Natural killer cell (primary cell): ENCODE data around the gene DIP2C. TPM values are rescaled to one million over a fixed set of nuclear protein-coding genes. Genes with fewer than 3 reads are reported as not detected.

Experiments
- ATAC-seq, 3 donors: fragments of 150-1000 bp in 2 of 3; fragments of 200-7000 bp in 1 of 3; cut with Tn5 transposase; 1 replicate in 1 of 3; 2 replicates in 2 of 3; pipeline ENCODE4 v1.10.0; 2021; ENCODE audit warnings: mild to moderate bottlenecking in 2 of 3, moderate library complexity in 2 of 3
- DNase-seq, 2 donors: peaks; one replicate each; pipeline versions ENCODE4 v3.0.0 to v3.0.0-alpha.2; 2013 to 2021; ENCODE audit warnings: mixed read lengths in 1 of 2
- H3K27ac ChIP-seq: one replicate; pipeline ENCODE4 v1.5.1; 2013; ENCODE audit warnings: mild to moderate bottlenecking, low read length
- H3K27me3 ChIP-seq: one replicate; pipeline ENCODE4 v1.6.1; 2013; ENCODE audit warnings: low read length; ENCODE audit not compliant: control insufficient read depth, insufficient read depth
- H3K36me3 ChIP-seq: one replicate; pipeline ENCODE4 v1.6.1; 2013; ENCODE audit warnings: low read length; ENCODE audit not compliant: control insufficient read depth, insufficient read depth
- H3K4me1 ChIP-seq: one replicate; pipeline ENCODE4 v1.6.1; 2013; ENCODE audit warnings: low read length; ENCODE audit not compliant: control insufficient read depth, insufficient read depth
- H3K4me3 ChIP-seq: one replicate; pipeline ENCODE4 v1.5.1; 2013; ENCODE audit warnings: low read length
- H3K9me3 ChIP-seq: one replicate; pipeline ENCODE4 v1.6.1; 2013; ENCODE audit warnings: low read length; ENCODE audit not compliant: control insufficient read depth, insufficient read depth
- H3K27ac Mint-ChIP-seq, 2 donors: one replicate each; pipeline ENCODE4 v1.8.0; 2022; ENCODE audit warnings: mild to moderate bottlenecking in 2 of 2, mixed read lengths in 2 of 2, moderate library complexity in 1 of 2
- H3K27me3 Mint-ChIP-seq, 2 donors: one replicate each; pipeline ENCODE4 v1.8.0; 2022; ENCODE audit warnings: low read depth in 2 of 2, mixed read lengths in 2 of 2
- H3K36me3 Mint-ChIP-seq: one replicate; pipeline ENCODE4 v1.8.0; 2022; ENCODE audit warnings: mixed read lengths
- H3K4me1 Mint-ChIP-seq, 2 donors: one replicate each; pipeline ENCODE4 v1.8.0; 2022; ENCODE audit warnings: mixed read lengths in 2 of 2
- H3K4me3 Mint-ChIP-seq: one replicate; pipeline ENCODE4 v1.8.0; 2022; ENCODE audit warnings: mild to moderate bottlenecking, moderate library complexity, mixed read lengths
- H3K9me3 Mint-ChIP-seq, 2 donors: one replicate each; pipeline ENCODE4 v1.8.0; 2022; ENCODE audit warnings: mixed read lengths in 2 of 2
- WGBS: methylation state at CpG from one replicate; pipeline ENCODE4 v1.1.7; 2013; ENCODE audit warnings: missing lambda C conversion rate; ENCODE audit not compliant: insufficient coverage; 5-methylcytosine and 5-hydroxymethylcytosine counted together
- intact Hi-C: fragments of 100-400 bp; cut with micrococcal nuclease; formaldehyde crosslinking; loops from one replicate; pipeline ENCODE4 v1.14.2; 2022
- total RNA-seq, 4 donors: library from RNA; stranded (reverse); fragments of 120-200 nt in 1 of 4; gene quantifications; one replicate each; pipeline versions ENCODE4 v1.2.3 to v1.2.4, GENCODE V29; 2013 to 2022
- TF ChIP-seq, protein P1 (sequence below): fragments of 200-600 bp; IDR thresholded peaks from one replicate; pipeline ENCODE4 v1.8.0; 2022; ENCODE audit warnings: antibody characterized with exemption

DIP2C gene
- total RNA-seq, 3 donors from 2014 or later (not counting 1 experiment from before 2014, with no cell fraction given) = 1.5 to 5.8 (median 3.8) TPM

GRCh38 chr10:641149-642010, 48.1 kb downstream of the DIP2C start:
- peaks cover 16 to 19% of the 10 kb centered on the region in 2 donors for H3K27me3 Mint-ChIP-seq
- H3K27ac Mint-ChIP-seq = no peak overlapping the region
- H3K4me1 Mint-ChIP-seq = no peaks in the 10 kb centered on the region
- ATAC-seq (no peak), DNase-seq (no peak)
- Histone ChIP-seq H3K36me3 (no peaks in the 10 kb centered on the region), H3K4me3 (no peak overlapping the region), H3K27me3 (peaks cover 2% of the 10 kb centered on the region), H3K27ac (no peak overlapping the region), H3K9me3 (no peaks in the 10 kb centered on the region), H3K4me1 (no peaks in the 10 kb centered on the region)
- H3K4me3 Mint-ChIP-seq = no peak overlapping the region
- no peaks in the 10 kb centered on the region for H3K36me3 Mint-ChIP-seq
- TF ChIP-seq, protein P1, sequence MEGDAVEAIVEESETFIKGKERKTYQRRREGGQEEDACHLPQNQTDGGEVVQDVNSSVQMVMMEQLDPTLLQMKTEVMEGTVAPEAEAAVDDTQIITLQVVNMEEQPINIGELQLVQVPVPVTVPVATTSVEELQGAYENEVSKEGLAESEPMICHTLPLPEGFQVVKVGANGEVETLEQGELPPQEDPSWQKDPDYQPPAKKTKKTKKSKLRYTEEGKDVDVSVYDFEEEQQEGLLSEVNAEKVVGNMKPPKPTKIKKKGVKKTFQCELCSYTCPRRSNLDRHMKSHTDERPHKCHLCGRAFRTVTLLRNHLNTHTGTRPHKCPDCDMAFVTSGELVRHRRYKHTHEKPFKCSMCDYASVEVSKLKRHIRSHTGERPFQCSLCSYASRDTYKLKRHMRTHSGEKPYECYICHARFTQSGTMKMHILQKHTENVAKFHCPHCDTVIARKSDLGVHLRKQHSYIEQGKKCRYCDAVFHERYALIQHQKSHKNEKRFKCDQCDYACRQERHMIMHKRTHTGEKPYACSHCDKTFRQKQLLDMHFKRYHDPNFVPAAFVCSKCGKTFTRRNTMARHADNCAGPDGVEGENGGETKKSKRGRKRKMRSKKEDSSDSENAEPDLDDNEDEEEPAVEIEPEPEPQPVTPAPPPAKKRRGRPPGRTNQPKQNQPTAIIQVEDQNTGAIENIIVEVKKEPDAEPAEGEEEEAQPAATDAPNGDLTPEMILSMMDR = no peak
- intact Hi-C loops = no loop called here
- H3K9me3 Mint-ChIP-seq = peaks cover 0 to 3% of the 10 kb centered on the region in 2 donors
- WGBS = 87% methylated on average over 18 of the region's 21 CpGs

GRCh38 chr10:640673-641045, 48.8 kb downstream of the DIP2C start:
- H3K4me1 Mint-ChIP-seq = no peaks in the 10 kb centered on the region
- H3K27me3 ChIP-seq = peaks cover 2% of the 10 kb centered on the region
- no peak overlapping the region for H3K27ac Mint-ChIP-seq
- TF ChIP-seq, protein P1 = no peak
- H3K4me1 ChIP-seq = no peaks in the 10 kb centered on the region
- H3K9me3 ChIP-seq = no peaks in the 10 kb centered on the region
- H3K36me3 Mint-ChIP-seq = no peaks in the 10 kb centered on the region
- no peak for DNase-seq
- peaks cover 16 to 24% of the 10 kb centered on the region in 2 donors for H3K27me3 Mint-ChIP-seq
- H3K9me3 Mint-ChIP-seq = peaks cover 0 to 3% of the 10 kb centered on the region in 2 donors
- intact Hi-C loops = no loop called here
- H3K36me3 ChIP-seq = no peaks in the 10 kb centered on the region
- WGBS = 91% methylated on average over 27 of the region's 27 CpGs
- no peak for ATAC-seq
- H3K27ac ChIP-seq = no peak overlapping the region
- no peak overlapping the region for H3K4me3 ChIP-seq
- no peak overlapping the region for H3K4me3 Mint-ChIP-seq

- no peak overlapping the region for H3K27ac ChIP-seq
- peaks cover 0 to 3% of the 10 kb centered on the region in 2 donors for H3K9me3 Mint-ChIP-seq
- WGBS = 93% methylated on average over 64 of the region's 64 CpGs
- H3K27me3 Mint-ChIP-seq = peaks cover 16 to 26% of the 10 kb centered on the region in 2 donors
- ATAC-seq (no peak), DNase-seq (no peak)
- TF ChIP-seq, protein P1 = no peak
- H3K4me3 ChIP-seq = no peak overlapping the region
- no peaks in the 10 kb centered on the region for H3K36me3 Mint-ChIP-seq
- no peaks in the 10 kb centered on the region for H3K36me3 ChIP-seq
- no peak overlapping the region for H3K27ac Mint-ChIP-seq
- H3K9me3 ChIP-seq = no peaks in the 10 kb centered on the region
- H3K4me1 Mint-ChIP-seq = no peaks in the 10 kb centered on the region
- no peak overlapping the region for H3K4me3 Mint-ChIP-seq
- no peaks in the 10 kb centered on the region for H3K4me1 ChIP-seq
- H3K27me3 ChIP-seq = peaks cover 2% of the 10 kb centered on the region
- intact Hi-C loops = no loop called here
Measured at GRCh38 chr10:639751-640672, 49.5 kb downstream of the DIP2C start.
